HEK293 (cell line): Measurements from ENCODE around the gene SMIM24.
A peak's percentile ranks its signal among the peaks of the same experiment; 100 is the strongest.

Source experiments
- CTCF ChIA-PET: fragments of 350-600 bp; formaldehyde crosslinking; extraction: SDS; loops from one replicate; lab custom pipeline; 2021; ENCODE audit warnings: antibody characterized with exemption; lab: Yijun Ruan, JAX
- POLR2A ChIA-PET: fragments of 300-600 bp; formaldehyde crosslinking; extraction: SDS; loops from one replicate; lab custom pipeline; 2020; ENCODE audit warnings: antibody characterized with exemption, inconsistent platforms; lab: Yijun Ruan, JAX
- H3K27ac ChIP-seq: fragments of 200-500 bp; sonication (Bioruptor generic); 2 replicates; pipeline ENCODE4 v1.5.1; 2014; ENCODE audit warnings: low read depth, low read length, control low read depth, inconsistent platforms; ENCODE audit errors: extremely low read depth
- H3K36me3 ChIP-seq, 2 experiments: fragments of 200-500 bp in 1 of 2; sonication (Bioruptor generic) in 1 of 2; 1 replicate in 1 of 2; 2 replicates in 1 of 2; pipeline ENCODE4 v1.5.1; 2014 to 2017; ENCODE audit warnings: inconsistent platforms in 2 of 2, low read length in 2 of 2; ENCODE audit not compliant: control insufficient read depth in 2 of 2, insufficient read depth in 1 of 2
- H3K4me1 ChIP-seq: fragments of 200-500 bp; sonication (Bioruptor generic); 2 replicates; pipeline ENCODE4 v1.5.1; 2014; ENCODE audit warnings: mild to moderate bottlenecking, low read length, inconsistent platforms; ENCODE audit not compliant: control insufficient read depth, insufficient read depth
- H3K4me3 ChIP-seq: 2 replicates; pipeline ENCODE4 v1.5.1; 2011; ENCODE audit warnings: low read depth, mild to moderate bottlenecking, control low read depth, low read length, moderate library complexity
- H3K9me3 ChIP-seq: fragments of 200-500 bp; sonication (Bioruptor generic); 2 replicates; pipeline ENCODE4 v1.5.1; 2014; ENCODE audit warnings: low read depth, low read length, inconsistent platforms; ENCODE audit not compliant: control insufficient read depth, insufficient read depth
- BCL11B ChIP-seq: fragments of 450-650 bp; formaldehyde crosslinking; IDR thresholded peaks from 2 replicates; pipeline ENCODE4 v1.5.1; 2016; ENCODE audit warnings: low read depth, missing biosample characterization, missing genetic modification characterization
- GLI2 ChIP-seq: fragments of 450-650 bp; formaldehyde crosslinking; IDR thresholded peaks from 2 replicates; pipeline ENCODE4; 2017; ENCODE audit warnings: missing biosample characterization, missing genetic modification characterization, low read depth, borderline replicate concordance
- GLIS2 ChIP-seq: fragments of 450-650 bp; formaldehyde crosslinking; IDR thresholded peaks from 2 replicates; pipeline ENCODE4 v1.5.1; 2016; ENCODE audit warnings: missing biosample characterization, missing genetic modification characterization
- IKZF3 ChIP-seq: fragments of 450-650 bp; IDR thresholded peaks from 2 replicates; pipeline ENCODE4 v1.5.0; 2018; ENCODE audit warnings: missing biosample characterization, mild to moderate bottlenecking, missing genetic modification characterization, moderate library complexity
- KLF7 ChIP-seq: fragments of 450-650 bp; formaldehyde crosslinking; IDR thresholded peaks from 2 replicates; pipeline ENCODE4 v1.5.1; 2016; ENCODE audit warnings: missing biosample characterization, missing genetic modification characterization, borderline replicate concordance
- REST ChIP-seq: fragments of 450-650 bp; formaldehyde crosslinking; IDR thresholded peaks from 2 replicates; pipeline ENCODE4 v1.5.1; 2016; ENCODE audit warnings: missing biosample characterization, missing genetic modification characterization
- SP3 ChIP-seq: fragments of 450-650 bp; formaldehyde crosslinking; IDR thresholded peaks from 2 replicates; pipeline ENCODE4 v1.5.1; 2016; ENCODE audit warnings: missing biosample characterization, missing genetic modification characterization
- ZBTB7A ChIP-seq: fragments of 450-650 bp; formaldehyde crosslinking; IDR thresholded peaks from 2 replicates; pipeline ENCODE4 v1.5.1; 2016; ENCODE audit warnings: low read depth, missing biosample characterization, missing genetic modification characterization
- ZNF112 ChIP-seq: fragments of 450-650 bp; formaldehyde crosslinking; IDR thresholded peaks from 2 replicates; pipeline ENCODE4 v1.5.0; 2017; ENCODE audit warnings: missing biosample characterization, missing genetic modification characterization
- ZNF140 ChIP-seq: fragments of 450-650 bp; formaldehyde crosslinking; IDR thresholded peaks from 2 replicates; pipeline ENCODE4 v1.5.1; 2016; ENCODE audit warnings: missing biosample characterization, missing genetic modification characterization
- ZNF174 ChIP-seq: fragments of 450-650 bp; formaldehyde crosslinking; IDR thresholded peaks from 2 replicates; pipeline ENCODE4 v1.5.0; 2017; ENCODE audit warnings: missing biosample characterization, mild to moderate bottlenecking, missing genetic modification characterization
- ZNF223 ChIP-seq: fragments of 450-650 bp; formaldehyde crosslinking; IDR thresholded peaks from 2 replicates; pipeline ENCODE4 v1.5.1; 2016; ENCODE audit warnings: missing biosample characterization, missing genetic modification characterization
- ZNF266 ChIP-seq: fragments of 450-650 bp; formaldehyde crosslinking; IDR thresholded peaks from 2 replicates; pipeline ENCODE4 v1.5.1; 2016; ENCODE audit warnings: missing biosample characterization, missing genetic modification characterization, low read depth
- ZNF449 ChIP-seq: fragments of 450-650 bp; formaldehyde crosslinking; IDR thresholded peaks from 2 replicates; pipeline ENCODE4 v1.5.1; 2017; ENCODE audit warnings: missing biosample characterization, mild to moderate bottlenecking, missing genetic modification characterization, moderate library complexity
- ZNF48 ChIP-seq: fragments of 450-650 bp; formaldehyde crosslinking; IDR thresholded peaks from 2 replicates; pipeline ENCODE4 v1.5.1; 2016; ENCODE audit warnings: missing biosample characterization, missing genetic modification characterization
- ZNF501 ChIP-seq: fragments of 450-650 bp; formaldehyde crosslinking; IDR thresholded peaks from 2 replicates; pipeline ENCODE4 v1.5.1; 2016; ENCODE audit warnings: missing biosample characterization, missing genetic modification characterization
- ZNF514 ChIP-seq: fragments of 450-650 bp; formaldehyde crosslinking; IDR thresholded peaks from 2 replicates; pipeline ENCODE4 v1.5.1; 2016; ENCODE audit warnings: missing biosample characterization, missing genetic modification characterization
- ZNF544 ChIP-seq: fragments of 450-650 bp; formaldehyde crosslinking; IDR thresholded peaks from 2 replicates; pipeline ENCODE4 v1.5.0; 2017; ENCODE audit warnings: missing biosample characterization, missing genetic modification characterization
- ZNF549 ChIP-seq: fragments of 450-650 bp; IDR thresholded peaks from 2 replicates; pipeline ENCODE4 v1.5.1; 2018; ENCODE audit warnings: missing biosample characterization, missing genetic modification characterization, mild to moderate bottlenecking, inconsistent platforms, moderate library complexity
- ZNF654 ChIP-seq: fragments of 450-650 bp; formaldehyde crosslinking; IDR thresholded peaks from 2 replicates; pipeline ENCODE4 v1.5.1; 2016; ENCODE audit warnings: low read depth, missing biosample characterization, missing genetic modification characterization
- ZNF664 ChIP-seq: fragments of 450-650 bp; formaldehyde crosslinking; IDR thresholded peaks from 2 replicates; pipeline ENCODE4 v1.5.1; 2016; ENCODE audit warnings: missing biosample characterization, missing genetic modification characterization
- ZNF776 ChIP-seq: fragments of 450-650 bp; formaldehyde crosslinking; IDR thresholded peaks from 2 replicates; pipeline ENCODE4 v1.5.0; 2017; ENCODE audit warnings: missing biosample characterization, missing genetic modification characterization, borderline replicate concordance
- ZNF792 ChIP-seq: fragments of 450-650 bp; formaldehyde crosslinking; IDR thresholded peaks from 2 replicates; pipeline ENCODE4 v1.5.1; 2016; ENCODE audit warnings: missing biosample characterization, missing genetic modification characterization
- TF ChIP-seq, protein P1 (sequence below): fragments of 450-650 bp; formaldehyde crosslinking; IDR thresholded peaks from 2 replicates; pipeline ENCODE4 v1.5.1; 2016; ENCODE audit warnings: missing biosample characterization, missing genetic modification characterization
- TF ChIP-seq, protein P2 (sequence below): fragments of 450-650 bp; formaldehyde crosslinking; IDR thresholded peaks from 2 replicates; pipeline ENCODE4 v1.5.1; 2016; ENCODE audit warnings: missing biosample characterization, missing genetic modification characterization

SMIM24 gene

DNA sequence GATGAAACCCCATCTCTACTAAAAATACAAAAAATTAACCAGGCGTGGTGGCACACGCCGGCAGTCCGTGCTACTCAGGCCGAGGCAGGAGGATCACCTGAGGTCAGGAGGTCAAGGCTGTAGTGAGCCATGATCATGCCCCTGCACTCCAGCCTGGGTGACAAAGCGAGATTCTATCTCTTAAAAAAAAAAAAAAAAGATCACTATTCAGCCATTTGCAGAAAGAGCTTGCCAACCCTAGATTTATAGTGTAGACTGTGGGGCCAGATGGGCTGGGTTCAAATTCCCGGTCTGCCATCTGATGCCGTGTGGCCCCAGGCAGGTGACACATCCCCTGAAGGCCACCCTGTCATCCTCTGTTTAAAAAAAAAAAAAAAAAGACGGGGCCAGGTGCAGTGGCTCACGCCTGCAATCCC, 28.9 kb downstream of the SMIM24 start:
- Histone ChIP-seq H3K36me3 (peaks cover 0 to 44% of the 10 kb centered on the region in 2 experiments; a peak in 2 of 3 replicates), H3K4me1 (no peaks in the 10 kb centered on the region; the same call in 1 of the 2 replicates), H3K27ac (no peak overlapping the region), H3K4me3 (no peak overlapping the region)
- TF ChIP-seq BCL11B (tag by site-specific recombination) (peak; percentile 35; the same call in 1 of the 2 replicates), SP3 (tag by site-specific recombination) (no peak)
- TF ChIP-seq, all 188 proteins: peak for 1
- CTCF ChIA-PET: interaction anchor here (0.6 to 1.2 kb wide), 4 partner anchors 20 to 789 kb away, joined by 3 read pairs; no protein-coding TSS in a partner anchor
- H3K9me3 ChIP-seq: no peaks in the 10 kb centered on the region
- POLR2A ChIA-PET: interaction anchor here (0.6 to 0.7 kb wide), 4 partner anchors 18 to 491 kb away, joined by 3 to 6 read pairs (median 4); no protein-coding TSS in a partner anchor

GRCh38 chr19:3450796-3451411, 29.4 kb downstream of the SMIM24 start:
- Histone ChIP-seq H3K4me3 (no peak overlapping the region), H3K9me3 (no peaks in the 10 kb centered on the region), H3K4me1 (no peaks in the 10 kb centered on the region; the same call in 1 of the 2 replicates), H3K36me3 (peaks cover 0 to 48% of the 10 kb centered on the region in 2 experiments; a peak in 2 of 3 replicates), H3K27ac (0 out of 2 replicates have a peak overlapping the region, but pooled peaks have one; percentile 41)
- CTCF ChIA-PET: interaction anchor here (0.6 to 1.2 kb wide), 5 partner anchors 20 to 790 kb away, joined by 3 to 4 read pairs (median 3); no protein-coding TSS in a partner anchor
- POLR2A ChIA-PET: no interaction called here
- TF ChIP-seq ZNF664 (no peak), ZNF544 (no peak), GLI2 (tag by site-specific recombination) (no peak), ZNF792 (tag by site-specific recombination) (no peak), ZBTB7A (tag by site-specific recombination) (no peak), ZNF140 (tag by site-specific recombination) (no peak), ZNF223 (tag by site-specific recombination) (no peak), GLIS2 (tag by site-specific recombination) (no peak), ZNF48 (tag by site-specific recombination) (no peak), REST (no peak), ZNF501 (tag by site-specific recombination) (no peak), ZNF174 (no peak), ZNF266 (no peak), ZNF449 (no peak), IKZF3 (tag by site-specific recombination) (no peak), ZNF654 (no peak), ZNF514 (no peak), ZNF776 (tag by site-specific recombination) (no peak), ZNF112 (no peak), ZNF549 (no peak), KLF7 (tag by site-specific recombination) (no peak)
- TF ChIP-seq, protein P1, sequence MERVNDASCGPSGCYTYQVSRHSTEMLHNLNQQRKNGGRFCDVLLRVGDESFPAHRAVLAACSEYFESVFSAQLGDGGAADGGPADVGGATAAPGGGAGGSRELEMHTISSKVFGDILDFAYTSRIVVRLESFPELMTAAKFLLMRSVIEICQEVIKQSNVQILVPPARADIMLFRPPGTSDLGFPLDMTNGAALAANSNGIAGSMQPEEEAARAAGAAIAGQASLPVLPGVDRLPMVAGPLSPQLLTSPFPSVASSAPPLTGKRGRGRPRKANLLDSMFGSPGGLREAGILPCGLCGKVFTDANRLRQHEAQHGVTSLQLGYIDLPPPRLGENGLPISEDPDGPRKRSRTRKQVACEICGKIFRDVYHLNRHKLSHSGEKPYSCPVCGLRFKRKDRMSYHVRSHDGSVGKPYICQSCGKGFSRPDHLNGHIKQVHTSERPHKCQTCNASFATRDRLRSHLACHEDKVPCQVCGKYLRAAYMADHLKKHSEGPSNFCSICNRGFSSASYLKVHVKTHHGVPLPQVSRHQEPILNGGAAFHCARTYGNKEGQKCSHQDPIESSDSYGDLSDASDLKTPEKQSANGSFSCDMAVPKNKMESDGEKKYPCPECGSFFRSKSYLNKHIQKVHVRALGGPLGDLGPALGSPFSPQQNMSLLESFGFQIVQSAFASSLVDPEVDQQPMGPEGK: no peak
- TF ChIP-seq, protein P2, sequence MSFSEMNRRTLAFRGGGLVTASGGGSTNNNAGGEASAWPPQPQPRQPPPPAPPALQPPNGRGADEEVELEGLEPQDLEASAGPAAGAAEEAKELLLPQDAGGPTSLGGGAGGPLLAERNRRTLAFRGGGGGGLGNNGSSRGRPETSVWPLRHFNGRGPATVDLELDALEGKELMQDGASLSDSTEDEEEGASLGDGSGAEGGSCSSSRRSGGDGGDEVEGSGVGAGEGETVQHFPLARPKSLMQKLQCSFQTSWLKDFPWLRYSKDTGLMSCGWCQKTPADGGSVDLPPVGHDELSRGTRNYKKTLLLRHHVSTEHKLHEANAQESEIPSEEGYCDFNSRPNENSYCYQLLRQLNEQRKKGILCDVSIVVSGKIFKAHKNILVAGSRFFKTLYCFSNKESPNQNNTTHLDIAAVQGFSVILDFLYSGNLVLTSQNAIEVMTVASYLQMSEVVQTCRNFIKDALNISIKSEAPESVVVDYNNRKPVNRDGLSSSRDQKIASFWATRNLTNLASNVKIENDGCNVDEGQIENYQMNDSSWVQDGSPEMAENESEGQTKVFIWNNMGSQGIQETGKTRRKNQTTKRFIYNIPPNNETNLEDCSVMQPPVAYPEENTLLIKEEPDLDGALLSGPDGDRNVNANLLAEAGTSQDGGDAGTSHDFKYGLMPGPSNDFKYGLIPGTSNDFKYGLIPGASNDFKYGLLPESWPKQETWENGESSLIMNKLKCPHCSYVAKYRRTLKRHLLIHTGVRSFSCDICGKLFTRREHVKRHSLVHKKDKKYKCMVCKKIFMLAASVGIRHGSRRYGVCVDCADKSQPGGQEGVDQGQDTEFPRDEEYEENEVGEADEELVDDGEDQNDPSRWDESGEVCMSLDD (tag by site-specific recombination): no peak; the same call in 1 of the 2 replicates
